NCI-H526 (cell line): ENCODE measurements around the gene LMOD1.

Source experiments
- DNase-seq, 2 experiments: peaks; one replicate each; lab custom pipeline; 2025; lab: John Stamatoyannopoulos, UW

The LMOD1 gene

DNA sequence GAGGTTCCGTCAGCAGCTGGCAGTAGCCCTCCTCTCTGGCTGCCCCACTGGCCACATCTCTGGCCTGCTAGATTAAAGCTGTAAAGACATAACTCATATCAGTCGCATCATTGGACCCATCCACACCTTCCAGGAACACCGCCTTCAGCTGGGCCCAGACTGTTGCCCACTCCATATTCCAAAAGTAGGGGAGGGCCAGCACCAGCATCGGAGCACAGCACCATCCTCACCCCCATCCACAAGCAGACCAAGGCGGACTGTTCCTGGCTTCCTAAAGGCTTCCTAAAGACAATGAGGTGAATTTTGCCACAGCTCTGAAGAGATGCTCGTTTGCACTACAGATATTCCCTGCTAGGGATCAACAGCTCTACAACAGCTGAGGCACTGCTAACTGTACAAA lies 54.1 kb downstream of the LMOD1 start:
- no peak for DNase-seq

- DNase-seq, result no peak
These were observed 54.8 kb downstream of the LMOD1 start for GRCh38 chr1:201891451-201892045.

- no peak for DNase-seq
These were observed 55.4 kb downstream of the LMOD1 start for GRCh38 chr1:201890806-201891450.

- no peak for DNase-seq
These were observed 56.1 kb downstream of the LMOD1 start for GRCh38 chr1:201890223-201890622.

DNA sequence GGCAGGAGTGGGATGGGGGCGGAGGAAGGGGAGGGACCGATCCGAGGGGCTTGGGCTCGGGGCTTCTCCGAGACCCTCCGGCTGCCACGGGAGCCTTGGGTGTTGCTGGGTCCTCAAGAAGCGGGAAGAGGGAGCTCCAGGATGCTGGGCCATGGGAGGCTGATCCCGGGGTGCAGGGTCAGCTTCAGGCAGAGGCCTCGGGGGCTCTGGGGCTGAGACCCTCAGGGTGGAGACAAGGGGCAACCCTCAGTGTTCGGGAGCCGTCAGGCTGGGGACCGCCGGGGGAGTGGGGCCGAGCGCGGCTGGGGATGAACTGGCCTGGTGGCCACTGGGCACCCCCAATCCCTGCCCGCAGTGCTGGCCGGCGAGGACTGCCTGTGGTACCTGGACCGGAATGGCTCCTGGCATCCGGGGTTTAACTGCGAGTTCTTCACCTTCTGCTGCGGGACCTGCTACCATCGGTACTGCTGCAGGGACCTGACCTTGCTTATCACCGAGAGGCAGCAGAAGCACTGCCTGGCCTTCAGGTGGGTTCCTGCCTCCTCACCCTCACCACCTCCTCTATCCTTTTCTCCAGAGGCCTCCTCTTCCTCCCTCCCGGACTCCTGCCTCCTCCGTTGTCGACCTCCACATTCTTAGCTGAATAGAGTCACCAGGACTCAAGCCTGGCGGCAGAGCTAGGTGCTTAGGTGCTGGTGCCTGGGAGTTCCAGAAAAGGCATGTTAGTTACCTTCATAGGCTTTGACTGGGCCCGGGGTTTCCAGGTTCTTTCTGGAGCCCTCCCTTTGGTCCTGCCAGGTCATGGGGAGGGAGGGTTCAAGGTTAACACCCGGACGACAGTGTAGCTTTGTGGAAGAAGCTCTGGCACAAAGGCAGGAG lies 57.0 kb downstream of the LMOD1 start:
- DNase-seq, result no peak

DNA sequence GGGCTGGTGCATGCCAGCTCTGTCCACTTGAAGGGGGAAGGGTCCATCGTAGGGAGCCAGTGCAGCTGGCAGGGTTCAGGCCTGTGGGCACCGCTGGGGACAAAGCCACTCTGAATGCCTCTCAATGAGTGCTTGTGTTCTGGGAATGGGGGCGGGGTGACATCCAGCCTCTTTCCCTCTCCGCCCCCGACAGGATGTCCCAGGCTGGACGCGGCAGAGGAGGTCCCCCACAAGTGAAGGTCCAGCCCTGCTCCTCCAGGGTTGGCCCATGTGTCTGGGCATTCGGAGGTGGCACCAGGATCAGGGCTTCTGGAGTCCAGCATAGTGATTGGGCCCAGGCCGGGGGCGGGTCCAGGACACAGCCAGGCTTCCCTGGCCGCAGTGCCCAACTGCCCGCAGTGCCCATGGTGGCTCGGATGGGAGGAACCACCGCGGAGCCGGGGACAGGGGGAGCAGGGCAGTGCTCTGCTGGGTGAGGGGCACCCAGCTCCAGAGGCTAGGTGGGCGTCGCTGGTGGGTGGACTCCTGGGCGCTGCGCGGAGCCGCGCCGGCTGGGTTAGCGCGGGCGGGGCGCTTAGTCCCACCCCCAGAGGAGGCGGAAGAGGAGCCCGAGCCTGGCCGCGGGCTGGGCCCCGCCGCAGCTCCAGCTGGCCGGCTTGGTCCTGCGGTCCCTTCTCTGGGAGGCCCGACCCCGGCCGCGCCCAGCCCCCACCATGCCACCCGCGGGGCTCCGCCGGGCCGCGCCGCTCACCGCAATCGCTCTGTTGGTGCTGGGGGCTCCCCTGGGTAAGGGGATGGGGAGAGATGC lies 57.9 kb downstream of the LMOD1 start, which contains the start of gene SHISA4:
TSS of gene SHISA4 (plus strand) at position 617 of the 808 bp plus-strand sequence. CDS start at position 714, 97 bp downstream.
- peak in 1 of 2 experiments; percentile 55 for DNase-seq

- DNase-seq, result no peak
These were observed 59.1 kb downstream of the LMOD1 start for GRCh38 chr1:201887116-201887866.

- no peak for DNase-seq
These were observed 60.1 kb downstream of the LMOD1 start for GRCh38 chr1:201886103-201886885.

GRCh38 chr1:201885531-201886075 lies 60.7 kb downstream of the LMOD1 start:
- DNase-seq, result no peak

- no peak for DNase-seq
These were observed 61.9 kb downstream of the LMOD1 start for GRCh38 chr1:201884425-201884824.

DNA sequence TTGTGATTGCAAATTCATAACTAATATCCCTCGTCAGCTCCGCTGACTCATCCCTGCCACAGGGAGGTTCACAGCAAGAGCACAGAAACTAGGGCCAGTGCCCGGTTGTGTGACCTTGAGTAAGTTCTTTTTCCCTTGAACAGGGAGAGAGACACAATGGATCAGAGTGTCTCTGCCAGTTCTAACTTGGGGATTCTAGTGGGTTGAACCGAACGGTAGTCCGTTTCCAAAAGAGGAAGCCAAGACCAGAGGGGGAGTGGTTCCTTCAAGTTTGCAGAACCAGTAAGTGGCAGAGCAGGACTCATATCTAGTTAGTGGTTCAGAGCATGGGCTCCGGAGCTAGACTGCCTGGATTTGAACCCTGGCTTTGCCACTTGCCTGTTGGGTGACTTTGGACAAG lies 62.6 kb downstream of the LMOD1 start:
- no peak for DNase-seq

GRCh38 chr1:201883266-201883665 lies 63.1 kb downstream of the LMOD1 start:
- DNase-seq, result no peak

- no peak for DNase-seq
These were observed 63.6 kb downstream of the LMOD1 start for GRCh38 chr1:201882665-201883132.

GRCh38 chr1:201881617-201882016 lies 64.7 kb downstream of the LMOD1 start:
- DNase-seq, result no peak

- no peak for DNase-seq
These were observed 65.3 kb downstream of the LMOD1 start for GRCh38 chr1:201880928-201881571.

GRCh38 chr1:201877877-201878401 lies 68.4 kb downstream of the LMOD1 start:
- DNase-seq, result peak in 1 of 2 experiments; percentile 31

DNA sequence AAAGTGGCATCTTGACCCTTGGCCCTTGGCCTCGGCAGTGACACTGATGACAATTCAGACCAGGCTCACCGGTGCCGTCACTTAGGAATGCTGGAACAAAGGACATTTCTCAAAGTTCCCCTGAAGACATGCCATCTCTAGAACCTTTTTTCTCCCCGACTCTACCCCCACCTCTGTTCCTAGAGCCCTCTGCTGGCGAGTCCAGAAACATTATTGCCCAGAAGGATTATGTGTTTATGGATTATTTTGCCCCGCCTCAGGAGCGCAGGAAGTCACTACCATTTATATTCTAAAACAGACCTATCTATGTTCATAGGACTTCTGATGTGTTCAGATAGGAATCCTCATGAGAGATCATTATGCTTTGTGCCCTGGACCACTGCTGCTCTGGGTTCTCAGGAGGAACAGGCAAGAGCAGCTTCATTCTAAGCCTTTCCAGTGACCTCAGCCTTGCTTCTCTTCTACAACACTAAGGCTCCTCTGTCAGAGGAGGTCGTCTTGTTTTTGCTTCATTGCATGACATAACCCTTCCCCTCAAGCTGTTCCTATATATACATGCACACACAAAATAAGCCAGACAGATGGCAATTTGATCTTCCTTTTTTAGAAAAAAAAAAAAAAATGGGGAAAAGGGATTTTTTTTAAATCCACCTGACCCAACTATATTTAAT lies 70.1 kb downstream of the LMOD1 start:
- peak in 1 of 2 experiments; percentile 16 for DNase-seq

DNA sequence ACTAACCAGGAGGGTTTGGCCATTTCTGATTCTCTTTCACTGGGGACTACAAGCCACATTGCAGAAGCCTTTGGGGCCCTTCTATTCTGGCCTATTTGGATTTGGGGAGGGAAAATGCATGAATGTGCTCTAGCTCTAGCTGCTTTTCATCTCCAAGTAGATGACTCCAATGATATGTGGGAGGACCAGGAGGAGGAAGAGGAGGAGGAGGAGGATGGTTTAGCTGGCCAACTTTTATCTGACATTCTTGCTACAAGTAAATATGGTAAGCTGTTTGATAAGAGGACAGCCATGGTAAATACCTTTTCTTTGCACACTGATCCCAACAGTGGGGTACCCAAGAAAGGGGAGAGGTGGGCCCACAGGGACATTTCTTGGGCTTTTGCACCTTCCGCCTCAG lies 71.7 kb downstream of the LMOD1 start:
- no peak for DNase-seq

DNA sequence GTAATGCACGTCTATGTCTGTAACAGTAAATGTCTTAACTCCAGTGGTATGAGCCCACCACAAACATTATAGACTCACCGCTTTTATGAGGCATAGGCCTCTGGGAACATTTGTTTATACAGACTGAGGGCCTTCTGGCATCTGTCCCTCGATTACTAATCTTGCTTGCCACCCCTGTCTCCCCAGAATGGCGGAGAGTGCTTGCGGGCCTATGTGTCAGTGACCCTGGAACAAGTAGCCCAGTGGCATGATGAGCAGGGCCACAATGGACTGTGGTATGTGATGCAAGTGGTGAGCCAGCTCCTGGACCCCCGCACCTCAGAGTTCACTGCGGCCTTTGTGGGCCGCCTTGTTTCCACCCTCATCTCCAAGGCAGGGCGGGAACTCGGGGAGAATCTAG lies 76.0 kb downstream of the LMOD1 start:
- DNase-seq, result no peak
